GM21717 (cell line): ENCODE results near the gene SLC25A5.
"Not testable (repeated sequence)": the region's sequence is repeated elsewhere in the genome, so short reads cannot be mapped to it uniquely, and the experiment has no call there.

Experiments used
- ATAC-seq: cut with Tn5 transposase; IDR thresholded peaks from one replicate; pipeline ENCODE4 v1.9.1; 2021; ENCODE audit warnings: mild to moderate bottlenecking, moderate library complexity; ENCODE audit not compliant: unreplicated experiment

SLC25A5 gene

DNA sequence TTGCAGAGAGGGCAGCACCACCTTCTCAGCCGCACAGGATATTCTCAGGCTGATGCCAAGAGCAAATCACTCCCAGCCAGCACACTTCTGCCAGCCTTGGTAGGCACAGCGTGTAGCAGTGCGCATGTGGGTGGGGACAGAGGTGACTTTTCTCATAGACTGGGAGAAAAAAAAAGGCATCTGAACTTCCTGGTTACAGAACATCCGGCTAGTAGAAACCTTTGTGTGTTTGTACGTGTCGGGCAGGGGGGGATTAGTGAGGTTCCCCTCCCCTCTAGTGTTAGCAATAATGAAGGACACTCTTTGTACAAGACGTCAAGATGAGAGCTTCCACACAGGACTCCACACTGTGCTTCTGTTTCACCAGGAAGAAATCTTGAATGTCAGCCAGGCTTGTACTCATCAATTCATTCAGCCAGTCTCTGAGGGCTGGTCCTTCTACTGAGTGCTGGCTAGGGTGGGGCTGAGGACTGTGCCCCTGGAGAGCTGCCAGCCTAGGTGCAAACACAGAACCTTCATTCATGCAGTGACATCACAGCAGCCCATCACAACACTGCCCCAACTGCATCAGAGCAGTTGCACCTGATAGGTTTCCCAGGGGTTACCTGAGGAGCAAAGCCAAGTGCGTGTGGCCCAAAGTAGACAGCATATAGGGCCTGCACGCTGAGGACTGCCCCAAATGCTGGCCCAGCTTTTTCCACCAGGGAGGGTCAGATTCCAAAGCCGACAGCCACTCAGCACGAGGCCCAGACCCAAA lies 34.7 kb downstream of the SLC25A5 start:
- no peak for ATAC-seq

- no peak for ATAC-seq
Observed at GRCh38 chrX:119503484-119503861, 35.2 kb downstream of the SLC25A5 start.

GRCh38 chrX:119505145-119505544 lies 36.9 kb downstream of the SLC25A5 start:
- not testable (repeated sequence) for ATAC-seq

- ATAC-seq = no peak
Observed at GRCh38 chrX:119505945-119506344, 37.7 kb downstream of the SLC25A5 start.

GRCh38 chrX:119507206-119507605 lies 39.0 kb downstream of the SLC25A5 start:
- no peak for ATAC-seq

DNA sequence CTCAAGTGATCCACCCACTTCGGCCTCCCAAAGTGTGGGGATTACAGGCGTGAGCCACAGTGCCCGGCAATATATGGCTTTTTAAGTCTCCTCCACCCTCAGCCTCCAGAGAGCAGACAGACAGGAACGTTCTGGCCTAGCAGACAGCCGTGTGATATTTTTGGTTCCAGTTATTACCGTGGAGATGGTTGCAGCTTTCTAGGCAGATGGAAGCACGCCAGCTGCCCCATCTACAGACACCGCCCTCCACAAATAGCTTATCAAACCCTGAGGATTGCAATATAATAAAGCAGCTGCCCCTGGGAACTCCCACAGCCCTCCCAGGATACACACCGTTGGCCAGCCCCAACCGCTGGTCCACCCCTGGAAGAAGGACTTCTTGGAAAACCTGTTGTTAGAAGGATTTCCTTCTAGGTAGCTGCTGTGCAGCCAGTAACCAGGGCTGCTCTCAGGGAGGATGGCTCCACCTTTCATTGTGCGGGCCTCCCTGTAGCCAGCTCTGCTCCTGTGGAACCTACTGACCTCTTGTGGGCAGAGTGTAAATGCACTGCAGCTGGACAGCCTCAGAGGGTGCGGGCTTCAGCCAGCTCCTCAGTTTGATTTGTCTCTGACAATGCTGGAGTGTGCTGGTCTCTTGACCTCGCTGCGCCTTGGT lies 44.0 kb downstream of the SLC25A5 start:
- ATAC-seq = peak; percentile 61

GRCh38 chrX:119516157-119516702 lies 48.0 kb downstream of the SLC25A5 start:
- peak; percentile 92 for ATAC-seq

DNA sequence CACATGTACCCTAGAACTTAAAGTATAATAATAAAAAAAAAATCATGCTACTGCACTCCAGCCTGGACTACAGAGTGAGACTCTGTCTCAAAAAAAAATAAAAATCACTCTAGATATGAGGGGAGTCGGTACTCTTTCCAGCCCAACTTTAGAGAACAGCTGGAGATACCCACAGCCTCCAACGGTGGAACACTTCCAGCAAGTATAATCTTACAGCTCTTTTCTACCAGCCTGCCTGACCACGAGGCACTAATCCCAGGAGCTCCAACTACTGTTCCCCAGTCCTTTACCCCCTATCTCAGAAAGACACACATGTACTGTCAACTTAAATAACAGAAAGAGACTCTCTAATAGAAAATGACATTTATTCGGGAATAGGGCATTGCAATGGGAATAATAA lies 50.1 kb downstream of the SLC25A5 start:
- no peak for ATAC-seq
